GM23338 (cell line): Measurements from ENCODE around the gene SSH2. TPM values are rescaled to one million over a fixed set of nuclear protein-coding genes. Genes with fewer than 3 reads are reported as not detected.

ENCODE experiments used
- ATAC-seq: fragments of 200-7000 bp; cut with Tn5 transposase; 3 replicates; pipeline ENCODE4 v1.9.1; 2020
- DNase-seq: peaks from one replicate; pipeline ENCODE4 v3.0.0-alpha.2; 2015; ENCODE audit warnings: low spot score
- H2AFZ ChIP-seq: fragments of 200-600 bp; sonication (generic); 2 replicates; pipeline ENCODE4 v1.8.0; 2016; ENCODE audit warnings: antibody characterized with exemption, mild to moderate bottlenecking, moderate library complexity
- H3F3A ChIP-seq: fragments of 200-600 bp; sonication (generic); replicated peaks from 2 replicates; pipeline ENCODE4 v1.8.0; 2017; ENCODE audit warnings: antibody characterized with exemption, mixed run types, low read depth
- H3K27ac ChIP-seq: fragments of 200-600 bp; sonication (generic); 2 replicates; pipeline ENCODE4 v1.6.1; 2016; ENCODE audit warnings: low read depth
- H3K27me3 ChIP-seq: fragments of 200-600 bp; sonication (generic); 2 replicates; pipeline ENCODE4 v1.8.0; 2016; ENCODE audit warnings: mild to moderate bottlenecking, mixed run types, moderate library complexity; ENCODE audit not compliant: insufficient read depth
- H3K36me3 ChIP-seq: fragments of 200-600 bp; sonication (generic); 2 replicates; pipeline ENCODE4 v1.8.0; 2016; ENCODE audit warnings: mild to moderate bottlenecking; ENCODE audit not compliant: insufficient read depth
- H3K4me1 ChIP-seq: fragments of 200-600 bp; sonication (generic); 2 replicates; pipeline ENCODE4 v1.8.0; 2016; ENCODE audit warnings: mild to moderate bottlenecking, moderate library complexity; ENCODE audit not compliant: insufficient read depth
- H3K4me2 ChIP-seq: fragments of 200-600 bp; sonication (generic); 2 replicates; pipeline ENCODE4 v1.7.1; 2017; ENCODE audit warnings: mixed run types
- H3K4me3 ChIP-seq: fragments of 200-600 bp; sonication (generic); 2 replicates; pipeline ENCODE4 v1.6.1; 2016; ENCODE audit warnings: mixed run types
- H3K79me2 ChIP-seq: fragments of 200-600 bp; sonication (generic); replicated peaks from 2 replicates; pipeline ENCODE4 v1.8.0; 2017; ENCODE audit warnings: mild to moderate bottlenecking; ENCODE audit not compliant: insufficient read depth
- H3K9me2 ChIP-seq: fragments of 200-600 bp; sonication (generic); 2 replicates; pipeline ENCODE4 v1.8.0; 2017; ENCODE audit not compliant: insufficient read depth
- H4K20me1 ChIP-seq: fragments of 200-600 bp; sonication (generic); replicated peaks from 2 replicates; pipeline ENCODE4 v1.8.0; 2017; ENCODE audit warnings: mild to moderate bottlenecking; ENCODE audit not compliant: insufficient read depth
- H3K27ac Mint-ChIP-seq: 2 replicates; pipeline ENCODE4 v1.8.0; 2020; ENCODE audit warnings: inconsistent platforms, mild to moderate bottlenecking, moderate library complexity, mixed read lengths
- H3K27me3 Mint-ChIP-seq: 3 replicates; pipeline ENCODE4 v1.8.0; 2022; ENCODE audit warnings: low read depth, mild to moderate bottlenecking, moderate library complexity, mixed read lengths, inconsistent platforms; ENCODE audit not compliant: insufficient read depth, poor library complexity
- H3K36me3 Mint-ChIP-seq: 3 replicates; pipeline ENCODE4 v1.8.0; 2021; ENCODE audit warnings: low read depth, mild to moderate bottlenecking, inconsistent platforms, moderate library complexity, mixed read lengths
- H3K4me1 Mint-ChIP-seq: 3 replicates; pipeline ENCODE4 v1.8.0; 2020; ENCODE audit warnings: mild to moderate bottlenecking, inconsistent platforms, mixed read lengths
- H3K4me3 Mint-ChIP-seq: 3 replicates; pipeline ENCODE4 v1.8.0; 2021; ENCODE audit warnings: moderate library complexity, mild to moderate bottlenecking, inconsistent platforms, mixed read lengths
- H3K9me3 Mint-ChIP-seq: 3 replicates; pipeline ENCODE4 v1.8.0; 2020; ENCODE audit warnings: moderate library complexity, mild to moderate bottlenecking, inconsistent platforms, mixed read lengths
- CREB1 ChIP-seq: fragments of 250-450 bp; sonication (Bioruptor Pico); IDR thresholded peaks from 2 replicates; pipeline ENCODE4 v1.5.0; 2020; ENCODE audit warnings: low read depth, mild to moderate bottlenecking, moderate library complexity
- EZH2 ChIP-seq: fragments of 200-600 bp; sonication (generic); IDR thresholded peaks from one replicate; pipeline ENCODE4 v1.8.0; 2017; ENCODE audit warnings: antibody characterized with exemption, mild to moderate bottlenecking, low read depth; ENCODE audit not compliant: unreplicated experiment
- EZH2phosphoT487 ChIP-seq: fragments of 200-600 bp; sonication (generic); IDR thresholded peaks from one replicate; pipeline ENCODE4 v1.8.1; 2018; ENCODE audit warnings: antibody characterized with exemption; ENCODE audit not compliant: unreplicated experiment
- JUNB ChIP-seq: IDR thresholded peaks from one replicate; pipeline ENCODE4 v1.6.1; 2016; ENCODE audit warnings: antibody characterized with exemption; ENCODE audit not compliant: unreplicated experiment
- NANOG ChIP-seq: IDR thresholded peaks from 2 replicates; pipeline ENCODE4 v1.6.1; 2016; ENCODE audit warnings: antibody characterized with exemption, borderline replicate concordance
- POLR2AphosphoS5 ChIP-seq: IDR thresholded peaks from 2 replicates; pipeline ENCODE4 v1.6.1; 2016; ENCODE audit warnings: antibody characterized with exemption, low read depth
- STAT1 ChIP-seq: IDR thresholded peaks from one replicate; pipeline ENCODE4 v1.6.1; 2016; ENCODE audit warnings: antibody characterized with exemption; ENCODE audit not compliant: unreplicated experiment
- ZNF114 ChIP-seq: fragments of 250-450 bp; sonication (Bioruptor Pico); IDR thresholded peaks from 2 replicates; pipeline ENCODE4 v1.5.0; 2020; ENCODE audit warnings: mild to moderate bottlenecking, moderate library complexity
- ZNF331 ChIP-seq: fragments of 250-450 bp; sonication (Bioruptor Pico); IDR thresholded peaks from 2 replicates; pipeline ENCODE4 v1.5.0; 2020; ENCODE audit warnings: low read depth, mild to moderate bottlenecking, moderate library complexity
- polyA plus RNA-seq: library from polyadenylated mRNA; unstranded; fragments of >200 nt; fragmentation: Nextera tagmentation; extraction: Ambion mirVana; gene quantifications from 2 replicates; pipeline ENCODE4 v1.2.1, GENCODE V29; 2016
- total RNA-seq: library from RNA; depleted of rRNA; stranded (reverse); fragments of >200 nt; shearing (Covaris generic); gene quantifications from 2 replicates; pipeline ENCODE4 v1.2.3, GENCODE V29; 2014
- TF ChIP-seq, protein P1 (sequence below): IDR thresholded peaks from one replicate; pipeline ENCODE4 v1.6.1; 2018; ENCODE audit warnings: antibody characterized with exemption; ENCODE audit not compliant: unreplicated experiment
- TF ChIP-seq, protein P2 (sequence below): fragments of 250-450 bp; sonication (Bioruptor Pico); IDR thresholded peaks from 2 replicates; pipeline ENCODE4 v1.5.0; 2020; ENCODE audit warnings: mild to moderate bottlenecking, moderate library complexity
- TF ChIP-seq, protein P3 (sequence below), 2 experiments: fragments of 200-600 bp in 1 of 2; sonication (generic) in 1 of 2; conservative IDR thresholded peaks; 2 replicates each; pipeline versions ENCODE4 v1.5.1 to v1.6.1; 2016 to 2017; ENCODE audit warnings: antibody characterized with exemption in 2 of 2, low read depth in 2 of 2, mild to moderate bottlenecking in 2 of 2, moderate library complexity in 1 of 2
- TF ChIP-seq, protein P4 (sequence below): IDR thresholded peaks from 2 replicates; pipeline ENCODE4 v1.6.1; 2016; ENCODE audit warnings: antibody characterized with exemption

Gene SSH2
- total and polyA plus RNA-seq, 2 experiments from 2014 or later, result 9.9 to 12.1 TPM

DNA sequence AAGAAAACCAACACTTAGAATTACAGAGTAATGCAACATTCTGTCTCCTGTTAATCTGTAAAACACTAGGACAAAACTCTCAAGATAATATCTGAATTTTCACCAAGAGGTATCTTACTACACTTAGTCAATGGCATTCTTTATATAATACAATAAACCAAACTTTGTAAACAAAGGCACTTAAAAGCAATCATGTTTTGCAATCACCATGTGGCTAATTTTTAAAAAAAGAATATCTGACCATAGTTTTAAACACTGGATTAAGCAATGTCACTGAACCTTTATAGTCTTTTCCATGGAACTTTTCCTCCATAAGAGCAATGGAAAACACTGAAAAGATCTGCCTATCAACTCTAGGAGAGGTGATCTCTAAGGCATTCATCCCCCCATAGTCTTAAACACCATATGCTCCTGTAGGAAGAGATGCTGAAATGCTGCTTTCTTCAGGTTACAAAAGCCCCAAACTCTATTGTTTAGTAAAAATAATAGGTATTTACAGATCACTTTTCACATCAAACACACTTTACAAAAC lies 163.2 kb downstream of the SSH2 start (continued):
- TF ChIP-seq EZH2, result no peak
- no peak for TF ChIP-seq NANOG
- TF ChIP-seq JUNB, result no peak

DNA sequence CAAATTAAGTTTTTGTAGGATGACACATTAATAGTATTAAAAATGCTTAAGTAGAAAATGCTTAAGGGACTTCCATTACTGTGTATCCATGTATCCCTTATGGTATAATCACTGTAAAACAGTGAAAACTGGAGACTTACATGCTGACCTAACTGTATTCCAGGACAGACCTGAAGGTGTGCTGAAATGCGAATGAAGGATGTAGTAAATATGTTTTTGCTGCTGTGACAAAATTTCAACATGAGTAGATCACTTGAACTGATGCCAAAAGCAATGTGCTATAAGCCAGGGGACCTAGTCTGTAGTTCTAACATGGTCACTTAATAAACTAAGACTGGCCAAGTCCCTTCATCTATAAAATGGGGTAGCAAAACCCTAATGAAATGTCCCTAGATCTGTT lies 165.3 kb downstream of the SSH2 start:
- no peaks in the 10 kb centered on the region; the same call in 1 of the 2 replicates for H3F3A ChIP-seq
- no peak overlapping the region for H3K4me3 ChIP-seq
- H3K4me2 ChIP-seq, result no peak overlapping the region
- H3K9me2 ChIP-seq, result no peaks in the 10 kb centered on the region
- H3K79me2 ChIP-seq, result no peaks in the 10 kb centered on the region
- Mint-ChIP-seq H3K27me3 (peaks cover 8% of the 10 kb centered on the region), H3K4me3 (no peak overlapping the region), H3K9me3 (no peaks in the 10 kb centered on the region), H3K36me3 (no peaks in the 10 kb centered on the region), H3K27ac (no peak overlapping the region), H3K4me1 (peaks cover 11% of the 10 kb centered on the region; the same call in 2 of the 3 replicates)
- H3K27ac ChIP-seq, result no peak overlapping the region
- no peak for ATAC-seq
- peaks cover 9% of the 10 kb centered on the region for H3K27me3 ChIP-seq
- no peaks in the 10 kb centered on the region for H4K20me1 ChIP-seq
- H3K4me1 ChIP-seq, result peaks cover 11% of the 10 kb centered on the region
- no peaks in the 10 kb centered on the region for H3K36me3 ChIP-seq
- no peak overlapping the region for H2AFZ ChIP-seq
- DNase-seq, result no peak
- no peak for TF ChIP-seq POLR2AphosphoS5
- TF ChIP-seq EZH2phosphoT487, result no peak
- no peak for TF ChIP-seq ZNF114 (CRISPR knock-in tag)
- no peak for TF ChIP-seq EZH2
- TF ChIP-seq CREB1 (CRISPR knock-in tag), result no peak
- TF ChIP-seq, protein P1, sequence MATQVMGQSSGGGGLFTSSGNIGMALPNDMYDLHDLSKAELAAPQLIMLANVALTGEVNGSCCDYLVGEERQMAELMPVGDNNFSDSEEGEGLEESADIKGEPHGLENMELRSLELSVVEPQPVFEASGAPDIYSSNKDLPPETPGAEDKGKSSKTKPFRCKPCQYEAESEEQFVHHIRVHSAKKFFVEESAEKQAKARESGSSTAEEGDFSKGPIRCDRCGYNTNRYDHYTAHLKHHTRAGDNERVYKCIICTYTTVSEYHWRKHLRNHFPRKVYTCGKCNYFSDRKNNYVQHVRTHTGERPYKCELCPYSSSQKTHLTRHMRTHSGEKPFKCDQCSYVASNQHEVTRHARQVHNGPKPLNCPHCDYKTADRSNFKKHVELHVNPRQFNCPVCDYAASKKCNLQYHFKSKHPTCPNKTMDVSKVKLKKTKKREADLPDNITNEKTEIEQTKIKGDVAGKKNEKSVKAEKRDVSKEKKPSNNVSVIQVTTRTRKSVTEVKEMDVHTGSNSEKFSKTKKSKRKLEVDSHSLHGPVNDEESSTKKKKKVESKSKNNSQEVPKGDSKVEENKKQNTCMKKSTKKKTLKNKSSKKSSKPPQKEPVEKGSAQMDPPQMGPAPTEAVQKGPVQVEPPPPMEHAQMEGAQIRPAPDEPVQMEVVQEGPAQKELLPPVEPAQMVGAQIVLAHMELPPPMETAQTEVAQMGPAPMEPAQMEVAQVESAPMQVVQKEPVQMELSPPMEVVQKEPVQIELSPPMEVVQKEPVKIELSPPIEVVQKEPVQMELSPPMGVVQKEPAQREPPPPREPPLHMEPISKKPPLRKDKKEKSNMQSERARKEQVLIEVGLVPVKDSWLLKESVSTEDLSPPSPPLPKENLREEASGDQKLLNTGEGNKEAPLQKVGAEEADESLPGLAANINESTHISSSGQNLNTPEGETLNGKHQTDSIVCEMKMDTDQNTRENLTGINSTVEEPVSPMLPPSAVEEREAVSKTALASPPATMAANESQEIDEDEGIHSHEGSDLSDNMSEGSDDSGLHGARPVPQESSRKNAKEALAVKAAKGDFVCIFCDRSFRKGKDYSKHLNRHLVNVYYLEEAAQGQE, result no peak
- TF ChIP-seq, protein P2, sequence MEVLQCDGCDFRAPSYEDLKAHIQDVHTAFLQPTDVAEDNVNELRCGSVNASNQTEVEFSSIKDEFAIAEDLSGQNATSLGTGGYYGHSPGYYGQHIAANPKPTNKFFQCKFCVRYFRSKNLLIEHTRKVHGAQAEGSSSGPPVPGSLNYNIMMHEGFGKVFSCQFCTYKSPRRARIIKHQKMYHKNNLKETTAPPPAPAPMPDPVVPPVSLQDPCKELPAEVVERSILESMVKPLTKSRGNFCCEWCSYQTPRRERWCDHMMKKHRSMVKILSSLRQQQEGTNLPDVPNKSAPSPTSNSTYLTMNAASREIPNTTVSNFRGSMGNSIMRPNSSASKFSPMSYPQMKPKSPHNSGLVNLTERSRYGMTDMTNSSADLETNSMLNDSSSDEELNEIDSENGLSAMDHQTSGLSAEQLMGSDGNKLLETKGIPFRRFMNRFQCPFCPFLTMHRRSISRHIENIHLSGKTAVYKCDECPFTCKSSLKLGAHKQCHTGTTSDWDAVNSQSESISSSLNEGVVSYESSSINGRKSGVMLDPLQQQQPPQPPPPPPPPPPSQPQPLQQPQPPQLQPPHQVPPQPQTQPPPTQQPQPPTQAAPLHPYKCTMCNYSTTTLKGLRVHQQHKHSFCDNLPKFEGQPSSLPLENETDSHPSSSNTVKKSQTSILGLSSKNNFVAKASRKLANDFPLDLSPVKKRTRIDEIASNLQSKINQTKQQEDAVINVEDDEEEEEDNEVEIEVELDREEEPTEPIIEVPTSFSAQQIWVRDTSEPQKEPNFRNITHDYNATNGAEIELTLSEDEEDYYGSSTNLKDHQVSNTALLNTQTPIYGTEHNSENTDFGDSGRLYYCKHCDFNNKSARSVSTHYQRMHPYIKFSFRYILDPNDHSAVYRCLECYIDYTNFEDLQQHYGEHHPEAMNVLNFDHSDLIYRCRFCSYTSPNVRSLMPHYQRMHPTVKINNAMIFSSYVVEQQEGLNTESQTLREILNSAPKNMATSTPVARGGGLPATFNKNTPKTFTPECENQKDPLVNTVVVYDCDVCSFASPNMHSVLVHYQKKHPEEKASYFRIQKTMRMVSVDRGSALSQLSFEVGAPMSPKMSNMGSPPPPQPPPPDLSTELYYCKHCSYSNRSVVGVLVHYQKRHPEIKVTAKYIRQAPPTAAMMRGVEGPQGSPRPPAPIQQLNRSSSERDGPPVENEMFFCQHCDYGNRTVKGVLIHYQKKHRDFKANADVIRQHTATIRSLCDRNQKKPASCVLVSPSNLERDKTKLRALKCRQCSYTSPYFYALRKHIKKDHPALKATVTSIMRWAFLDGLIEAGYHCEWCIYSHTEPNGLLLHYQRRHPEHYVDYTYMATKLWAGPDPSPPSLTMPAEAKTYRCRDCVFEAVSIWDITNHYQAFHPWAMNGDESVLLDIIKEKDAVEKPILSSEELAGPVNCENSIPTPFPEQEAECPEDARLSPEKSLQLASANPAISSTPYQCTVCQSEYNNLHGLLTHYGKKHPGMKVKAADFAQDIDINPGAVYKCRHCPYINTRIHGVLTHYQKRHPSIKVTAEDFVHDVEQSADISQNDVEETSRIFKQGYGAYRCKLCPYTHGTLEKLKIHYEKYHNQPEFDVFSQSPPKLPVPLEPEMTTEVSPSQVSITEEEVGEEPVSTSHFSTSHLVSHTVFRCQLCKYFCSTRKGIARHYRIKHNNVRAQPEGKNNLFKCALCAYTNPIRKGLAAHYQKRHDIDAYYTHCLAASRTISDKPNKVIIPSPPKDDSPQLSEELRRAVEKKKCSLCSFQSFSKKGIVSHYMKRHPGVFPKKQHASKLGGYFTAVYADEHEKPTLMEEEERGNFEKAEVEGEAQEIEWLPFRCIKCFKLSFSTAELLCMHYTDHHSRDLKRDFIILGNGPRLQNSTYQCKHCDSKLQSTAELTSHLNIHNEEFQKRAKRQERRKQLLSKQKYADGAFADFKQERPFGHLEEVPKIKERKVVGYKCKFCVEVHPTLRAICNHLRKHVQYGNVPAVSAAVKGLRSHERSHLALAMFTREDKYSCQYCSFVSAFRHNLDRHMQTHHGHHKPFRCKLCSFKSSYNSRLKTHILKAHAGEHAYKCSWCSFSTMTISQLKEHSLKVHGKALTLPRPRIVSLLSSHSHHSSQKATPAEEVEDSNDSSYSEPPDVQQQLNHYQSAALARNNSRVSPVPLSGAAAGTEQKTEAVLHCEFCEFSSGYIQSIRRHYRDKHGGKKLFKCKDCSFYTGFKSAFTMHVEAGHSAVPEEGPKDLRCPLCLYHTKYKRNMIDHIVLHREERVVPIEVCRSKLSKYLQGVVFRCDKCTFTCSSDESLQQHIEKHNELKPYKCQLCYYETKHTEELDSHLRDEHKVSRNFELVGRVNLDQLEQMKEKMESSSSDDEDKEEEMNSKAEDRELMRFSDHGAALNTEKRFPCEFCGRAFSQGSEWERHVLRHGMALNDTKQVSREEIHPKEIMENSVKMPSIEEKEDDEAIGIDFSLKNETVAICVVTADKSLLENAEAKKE (CRISPR knock-in tag), result no peak
- TF ChIP-seq, protein P3, sequence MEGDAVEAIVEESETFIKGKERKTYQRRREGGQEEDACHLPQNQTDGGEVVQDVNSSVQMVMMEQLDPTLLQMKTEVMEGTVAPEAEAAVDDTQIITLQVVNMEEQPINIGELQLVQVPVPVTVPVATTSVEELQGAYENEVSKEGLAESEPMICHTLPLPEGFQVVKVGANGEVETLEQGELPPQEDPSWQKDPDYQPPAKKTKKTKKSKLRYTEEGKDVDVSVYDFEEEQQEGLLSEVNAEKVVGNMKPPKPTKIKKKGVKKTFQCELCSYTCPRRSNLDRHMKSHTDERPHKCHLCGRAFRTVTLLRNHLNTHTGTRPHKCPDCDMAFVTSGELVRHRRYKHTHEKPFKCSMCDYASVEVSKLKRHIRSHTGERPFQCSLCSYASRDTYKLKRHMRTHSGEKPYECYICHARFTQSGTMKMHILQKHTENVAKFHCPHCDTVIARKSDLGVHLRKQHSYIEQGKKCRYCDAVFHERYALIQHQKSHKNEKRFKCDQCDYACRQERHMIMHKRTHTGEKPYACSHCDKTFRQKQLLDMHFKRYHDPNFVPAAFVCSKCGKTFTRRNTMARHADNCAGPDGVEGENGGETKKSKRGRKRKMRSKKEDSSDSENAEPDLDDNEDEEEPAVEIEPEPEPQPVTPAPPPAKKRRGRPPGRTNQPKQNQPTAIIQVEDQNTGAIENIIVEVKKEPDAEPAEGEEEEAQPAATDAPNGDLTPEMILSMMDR (conservative IDR thresholded peaks at IDR 0.05; ENCODE audit: low read depth in 2 of 2), result no peak
- no peak for TF ChIP-seq STAT1
- TF ChIP-seq NANOG, result no peak
- TF ChIP-seq JUNB, result no peak
- TF ChIP-seq, protein P4, sequence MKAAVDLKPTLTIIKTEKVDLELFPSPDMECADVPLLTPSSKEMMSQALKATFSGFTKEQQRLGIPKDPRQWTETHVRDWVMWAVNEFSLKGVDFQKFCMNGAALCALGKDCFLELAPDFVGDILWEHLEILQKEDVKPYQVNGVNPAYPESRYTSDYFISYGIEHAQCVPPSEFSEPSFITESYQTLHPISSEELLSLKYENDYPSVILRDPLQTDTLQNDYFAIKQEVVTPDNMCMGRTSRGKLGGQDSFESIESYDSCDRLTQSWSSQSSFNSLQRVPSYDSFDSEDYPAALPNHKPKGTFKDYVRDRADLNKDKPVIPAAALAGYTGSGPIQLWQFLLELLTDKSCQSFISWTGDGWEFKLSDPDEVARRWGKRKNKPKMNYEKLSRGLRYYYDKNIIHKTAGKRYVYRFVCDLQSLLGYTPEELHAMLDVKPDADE, result no peak
- TF ChIP-seq ZNF331, result no peak
